ENCODE results near the gene ATCAY.

DNA sequence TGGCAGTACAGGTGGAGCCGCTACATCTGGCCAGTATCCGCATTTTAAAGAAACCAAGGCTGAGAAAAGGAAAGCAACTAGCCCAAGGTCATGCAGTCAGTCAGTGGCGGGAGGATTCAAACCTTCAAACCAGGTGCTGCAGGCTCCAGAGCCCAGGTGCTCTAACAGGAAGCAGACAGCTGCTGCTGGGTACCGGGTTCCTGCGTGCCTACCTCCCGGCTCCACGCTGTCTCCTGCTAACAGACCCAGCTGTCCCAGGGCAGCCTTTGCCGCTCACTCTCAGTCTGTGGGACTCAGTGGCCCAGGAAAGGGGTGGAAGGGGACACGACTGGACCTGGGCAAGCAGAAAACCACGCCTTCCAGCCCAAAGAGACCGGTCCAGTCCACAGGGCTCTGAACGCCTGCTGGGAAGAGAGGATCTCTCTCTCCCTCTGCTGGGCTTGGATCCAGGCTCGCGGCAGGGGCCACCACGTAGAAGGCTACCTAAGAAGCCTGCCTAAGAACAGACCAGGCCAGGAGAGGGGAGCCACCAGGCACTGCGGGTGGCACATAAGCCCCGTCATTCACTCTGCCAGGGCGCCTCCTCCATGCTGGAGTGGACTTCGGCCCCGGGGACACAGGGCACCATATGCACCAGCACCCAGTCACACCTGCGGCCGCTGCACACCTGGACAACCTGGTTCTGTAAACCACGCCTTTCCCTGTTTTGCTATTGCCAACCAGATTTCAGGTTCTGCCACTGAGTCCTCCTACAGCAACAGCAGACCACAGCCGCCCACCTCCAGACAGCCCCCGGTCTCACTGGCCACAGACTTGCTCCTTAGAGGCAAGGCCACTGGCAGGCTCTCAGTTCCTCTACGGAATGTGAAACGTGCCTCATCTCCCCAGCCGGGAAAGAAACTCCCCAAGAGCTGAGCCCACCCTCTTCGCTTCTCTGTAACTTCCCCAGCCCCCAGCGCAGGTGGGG, 85.8 kb downstream of the ATCAY start:
- no peak for TF ChIP-seq POLR2AphosphoS5 (IDR thresholded peaks at IDR 0.05)
- TF ChIP-seq, protein P1, sequence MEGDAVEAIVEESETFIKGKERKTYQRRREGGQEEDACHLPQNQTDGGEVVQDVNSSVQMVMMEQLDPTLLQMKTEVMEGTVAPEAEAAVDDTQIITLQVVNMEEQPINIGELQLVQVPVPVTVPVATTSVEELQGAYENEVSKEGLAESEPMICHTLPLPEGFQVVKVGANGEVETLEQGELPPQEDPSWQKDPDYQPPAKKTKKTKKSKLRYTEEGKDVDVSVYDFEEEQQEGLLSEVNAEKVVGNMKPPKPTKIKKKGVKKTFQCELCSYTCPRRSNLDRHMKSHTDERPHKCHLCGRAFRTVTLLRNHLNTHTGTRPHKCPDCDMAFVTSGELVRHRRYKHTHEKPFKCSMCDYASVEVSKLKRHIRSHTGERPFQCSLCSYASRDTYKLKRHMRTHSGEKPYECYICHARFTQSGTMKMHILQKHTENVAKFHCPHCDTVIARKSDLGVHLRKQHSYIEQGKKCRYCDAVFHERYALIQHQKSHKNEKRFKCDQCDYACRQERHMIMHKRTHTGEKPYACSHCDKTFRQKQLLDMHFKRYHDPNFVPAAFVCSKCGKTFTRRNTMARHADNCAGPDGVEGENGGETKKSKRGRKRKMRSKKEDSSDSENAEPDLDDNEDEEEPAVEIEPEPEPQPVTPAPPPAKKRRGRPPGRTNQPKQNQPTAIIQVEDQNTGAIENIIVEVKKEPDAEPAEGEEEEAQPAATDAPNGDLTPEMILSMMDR (IDR thresholded peaks at IDR 0.05 in 8 of 11, conservative IDR thresholded peaks at IDR 0.05 in 3 of 11) = no peak
